ENCODE data around the gene RNF145.

DNA sequence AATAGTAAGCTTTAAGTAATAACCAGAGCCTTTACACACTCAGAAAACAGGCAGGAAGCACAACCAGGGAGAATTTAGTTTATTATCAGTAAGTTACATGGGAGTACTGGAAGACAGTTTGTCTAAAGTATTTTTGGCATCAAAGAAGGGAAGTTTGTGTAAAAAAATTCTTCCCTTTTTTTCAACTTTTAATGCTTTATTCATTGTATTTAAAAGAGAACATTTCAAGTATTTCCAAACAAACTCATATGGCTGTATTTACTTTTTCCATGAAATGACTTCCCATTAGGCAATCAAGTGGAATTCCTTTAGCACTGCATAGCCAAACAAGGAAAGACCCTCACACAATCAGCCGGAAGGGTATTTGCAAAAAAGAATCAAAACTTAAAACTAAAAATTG is 26.7 kb downstream of the RNF145 start:
- TF ChIP-seq CTCF (IDR thresholded peaks at IDR 0.05) (no peak), POLR2AphosphoS5 (IDR thresholded peaks at IDR 0.05) (no peak), POLR2A (IDR thresholded peaks at IDR 0.05) (no peak)

All from prostate gland (tissue), 2 donors.